Activated naive CD4-positive, alpha-beta T cell treated with anti-CD3 and anti-CD28 coated beads, Interleukin-2, amount 50 U/mL, for 72 hours (primary cell): ENCODE data around the gene IFNL2. TPM values are rescaled to one million over a fixed set of nuclear protein-coding genes. Genes with fewer than 3 reads are reported as not detected.
"Not testable (repeated sequence)": the region's sequence is repeated elsewhere in the genome, so short reads cannot be mapped to it uniquely, and the experiment has no call there.

Experiments
- ATAC-seq, 2 donors: fragments of 150-1000 bp; cut with Tn5 transposase; 2 replicates each; pipeline ENCODE4 v1.10.0; 2021; ENCODE audit warnings: mild to moderate bottlenecking in 2 of 2, moderate library complexity in 2 of 2
- DNase-seq, 2 donors: peaks; one replicate each; pipeline ENCODE4 v3.0.0; 2021 to 2022; ENCODE audit warnings: low spot score in 2 of 2
- H3K27ac Mint-ChIP-seq, 2 donors: one replicate each; pipeline ENCODE4 v1.8.0; 2022; ENCODE audit warnings: mild to moderate bottlenecking in 2 of 2, mixed read lengths in 2 of 2
- H3K36me3 Mint-ChIP-seq, 2 donors: one replicate each; pipeline ENCODE4 v1.8.0; 2022; ENCODE audit warnings: mixed read lengths in 2 of 2
- H3K9me3 Mint-ChIP-seq, 2 donors: one replicate each; pipeline ENCODE4 v1.8.0; 2022; ENCODE audit warnings: mixed read lengths in 2 of 2
- total RNA-seq, 2 donors: library from RNA; stranded (reverse); gene quantifications; one replicate each; pipeline ENCODE4 v1.2.3, GENCODE V29; 2022

IFNL2 gene
- total RNA-seq, 2 donors from 2014 or later = 0.35 TPM; not detected in 1

DNA sequence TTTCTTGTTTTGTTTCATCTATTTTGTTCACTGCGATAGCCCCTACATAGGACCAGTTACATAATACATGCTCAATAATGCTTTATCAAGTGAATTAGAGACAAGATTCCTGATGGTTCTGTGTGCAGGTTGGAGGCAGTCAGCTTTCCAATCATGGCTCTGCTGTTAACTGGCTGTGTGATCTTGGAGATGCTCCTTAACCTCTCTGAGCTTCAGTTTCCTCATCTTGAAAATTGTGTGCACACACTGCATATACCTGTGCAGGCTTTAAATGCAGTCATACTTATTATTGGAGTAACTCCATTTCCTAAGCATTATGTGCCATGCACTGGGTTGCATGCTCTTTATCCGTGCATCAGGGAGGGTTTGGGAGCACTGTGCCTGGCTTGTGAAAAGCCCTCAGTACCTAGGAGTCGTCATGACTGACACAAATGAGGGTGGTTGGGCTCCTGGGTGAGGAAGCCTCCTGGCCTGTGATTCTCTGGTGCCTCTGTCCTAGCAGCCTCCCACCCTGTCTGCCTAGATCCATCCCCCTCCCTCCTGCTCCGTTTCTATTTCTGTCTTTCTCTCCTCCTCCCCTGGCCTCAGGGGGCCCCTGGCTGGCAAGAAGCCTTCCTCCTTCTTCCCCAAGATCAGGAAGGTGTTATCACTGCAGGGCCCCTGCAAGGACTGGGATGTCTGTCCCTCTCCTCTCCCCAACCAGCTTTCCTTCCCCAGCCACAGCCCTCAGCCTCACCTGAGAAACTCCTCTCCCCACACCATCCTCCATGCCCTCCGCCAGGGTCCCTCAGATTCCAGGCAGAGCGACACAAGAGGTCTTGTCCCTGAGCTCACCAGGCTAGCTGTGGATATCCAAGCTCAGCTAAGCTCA lies 36.7 kb downstream of the IFNL2 start:
- ATAC-seq (peak in 1 of 2 donors; percentile 24), DNase-seq (no peak)
- Mint-ChIP-seq H3K36me3 (no peaks in the 10 kb centered on the region), H3K9me3 (no peaks in the 10 kb centered on the region), H3K27ac (no peak overlapping the region)

DNA sequence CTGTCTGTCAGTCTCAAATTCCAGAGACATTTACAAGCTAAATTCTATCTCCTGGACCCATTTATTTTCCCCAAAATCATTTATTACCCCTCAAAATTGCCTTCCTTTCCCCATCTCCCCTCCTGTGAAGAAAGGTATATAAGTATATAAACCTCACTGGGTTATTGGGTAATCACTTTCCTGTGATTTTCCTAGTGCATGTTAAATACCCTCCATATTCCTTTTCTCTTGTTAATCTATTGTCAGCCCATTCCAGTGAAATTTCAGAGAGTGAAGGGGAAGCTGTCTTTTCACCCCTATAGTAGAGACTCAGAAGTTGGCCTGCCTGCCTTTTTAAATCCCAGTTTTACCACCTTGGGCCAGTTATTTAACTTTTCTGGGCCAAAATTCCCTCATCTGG lies 37.9 kb downstream of the IFNL2 start:
- no peak overlapping the region for H3K27ac Mint-ChIP-seq
- DNase-seq = no peak
- H3K9me3 Mint-ChIP-seq = no peaks in the 10 kb centered on the region
- no peaks in the 10 kb centered on the region for H3K36me3 Mint-ChIP-seq
- no peak for ATAC-seq

DNA sequence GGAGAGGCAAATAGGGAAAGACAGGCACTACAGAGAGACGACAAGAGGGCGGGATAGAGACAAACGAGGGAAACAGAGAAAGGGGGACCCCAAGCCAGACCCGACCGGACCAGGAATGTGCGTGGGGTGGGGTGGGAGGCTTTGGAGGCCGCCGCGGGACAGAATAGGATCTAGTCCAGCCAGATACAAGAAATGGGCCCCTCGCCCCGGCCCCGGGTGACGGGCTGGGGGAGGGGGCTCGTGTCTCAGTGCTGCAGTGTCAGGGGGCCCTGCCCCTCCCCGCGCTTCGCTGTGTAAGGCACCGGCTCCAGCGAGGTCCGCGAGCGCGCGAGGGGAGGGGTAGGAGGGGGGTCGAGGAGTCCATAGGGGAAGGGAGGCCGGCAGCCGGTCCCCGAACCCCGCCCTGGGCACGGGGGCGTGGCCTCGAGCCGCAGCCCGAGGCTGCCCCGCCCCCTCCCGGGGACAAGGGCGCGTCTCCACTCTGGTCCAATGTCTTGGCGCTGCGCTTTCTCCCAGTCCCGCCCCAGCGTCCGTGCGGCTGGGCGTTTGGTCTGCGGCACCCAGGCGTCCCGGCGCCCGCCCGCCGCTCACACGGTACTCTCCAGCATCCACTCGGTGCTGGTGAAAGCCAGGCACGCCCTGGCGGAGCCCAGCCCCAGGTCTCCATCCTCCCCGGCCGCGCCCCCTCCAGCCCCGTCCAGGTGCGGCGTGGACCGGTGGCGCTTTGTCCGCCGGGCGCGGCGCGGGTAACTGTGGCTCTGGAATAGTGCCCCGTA lies 39.0 kb downstream of the IFNL2 start:
- Mint-ChIP-seq H3K9me3 (no peaks in the 10 kb centered on the region), H3K36me3 (peaks cover 0 to 4% of the 10 kb centered on the region in 2 donors), H3K27ac (no peak overlapping the region)
- DNase-seq (peak in 1 of 2 donors; percentile 47), ATAC-seq (no peak)

- Mint-ChIP-seq H3K9me3 (no peaks in the 10 kb centered on the region), H3K36me3 (peaks cover 4 to 5% of the 10 kb centered on the region in 2 donors), H3K27ac (no peak overlapping the region)
- ATAC-seq (no peak), DNase-seq (peak in 1 of 2 donors; percentile 52)
These were observed 39.8 kb downstream of the IFNL2 start for GRCh38 chr19:39307822-39308530.

DNA sequence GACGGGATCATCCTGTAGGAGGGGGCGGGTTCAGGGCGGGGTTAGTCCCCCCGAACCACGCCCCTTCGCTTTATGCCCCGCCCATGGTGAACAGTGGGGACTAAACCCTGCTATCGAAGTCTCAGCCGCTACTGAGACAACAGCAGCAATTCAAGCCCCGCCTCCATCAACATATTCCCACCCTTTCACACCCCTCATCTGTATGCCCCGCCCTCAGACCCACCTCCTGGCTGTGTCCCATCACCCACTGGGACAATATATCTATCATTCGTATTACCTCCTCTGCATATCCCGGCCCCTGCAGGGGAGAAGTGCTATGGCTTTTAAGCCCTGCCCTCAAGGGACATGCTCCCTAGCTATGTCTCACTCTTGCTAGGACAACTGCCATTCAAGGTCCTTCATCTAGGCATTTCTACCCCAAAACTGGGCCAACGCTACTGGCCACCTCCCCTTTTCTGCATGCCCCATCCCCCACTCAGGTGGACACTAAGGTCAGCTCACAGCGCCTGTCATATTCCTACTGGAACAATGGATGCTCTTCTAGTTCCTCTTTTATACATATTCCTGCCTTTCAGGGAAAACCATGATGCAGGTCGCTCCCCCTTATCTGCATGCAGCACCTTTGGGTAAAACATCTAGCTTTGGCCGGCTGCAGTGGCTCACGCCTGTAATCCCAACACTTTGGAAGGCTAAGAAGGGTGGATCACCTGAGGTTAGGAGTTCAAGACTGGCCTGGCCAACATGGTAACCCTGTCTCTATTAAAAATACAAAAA lies 40.5 kb downstream of the IFNL2 start:
- no peak overlapping the region for H3K27ac Mint-ChIP-seq
- DNase-seq = peak in 1 of 2 donors; percentile 49
- no peak for ATAC-seq
- no peaks in the 10 kb centered on the region for H3K9me3 Mint-ChIP-seq
- H3K36me3 Mint-ChIP-seq = peaks cover 6 to 9% of the 10 kb centered on the region in 2 donors

- H3K36me3 Mint-ChIP-seq, H3K9me3 Mint-ChIP-seq: not testable (repeated sequence)
These were observed 41.1 kb downstream of the IFNL2 start for GRCh38 chr19:39309305-39309670.

GRCh38 chr19:39310558-39311311 lies 42.5 kb downstream of the IFNL2 start:
- Mint-ChIP-seq H3K36me3 (peaks cover 7 to 10% of the 10 kb centered on the region in 2 donors), H3K27ac (no peak overlapping the region), H3K9me3 (no peaks in the 10 kb centered on the region)
- DNase-seq (no peak), ATAC-seq (no peak)

More at GRCh38 chr19:39309305-39309670, 41.1 kb downstream of the IFNL2 start:
- DNase-seq, H3K27ac Mint-ChIP-seq, ATAC-seq: not testable (repeated sequence)

GRCh38 chr19:39314016-39314728 lies 46.0 kb downstream of the IFNL2 start:
- Mint-ChIP-seq H3K9me3 (no peaks in the 10 kb centered on the region), H3K27ac (no peak overlapping the region), H3K36me3 (peaks cover 10% of the 10 kb centered on the region in 2 donors)
- DNase-seq (no peak), ATAC-seq (no peak)

DNA sequence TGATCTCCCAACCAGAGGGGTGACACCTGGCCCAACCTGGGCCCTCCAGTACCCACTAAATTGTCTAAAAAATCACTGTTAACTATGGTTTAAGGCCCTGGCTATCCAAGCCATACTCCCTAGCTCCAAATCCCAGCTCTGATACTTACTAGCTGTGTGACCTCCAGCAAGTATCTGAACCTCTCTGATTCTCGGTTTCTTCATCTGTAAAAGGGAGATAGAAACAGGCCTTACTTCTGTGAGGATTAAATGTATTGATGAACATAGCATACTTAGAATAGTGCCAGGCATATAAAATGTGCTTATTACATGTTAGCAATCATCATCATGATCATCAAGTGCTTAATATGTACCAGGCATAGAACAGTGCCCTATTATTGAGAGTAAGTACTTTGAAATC lies 47.7 kb downstream of the IFNL2 start:
- H3K27ac Mint-ChIP-seq = peak overlapping the region; percentile 44 to 78
- no peaks in the 10 kb centered on the region for H3K9me3 Mint-ChIP-seq
- DNase-seq = no peak
- peaks cover 10% of the 10 kb centered on the region in 2 donors for H3K36me3 Mint-ChIP-seq
- ATAC-seq = no peak

GRCh38 chr19:39316627-39317321 lies 48.6 kb downstream of the IFNL2 start:
- H3K27ac Mint-ChIP-seq = peak overlapping the region in 1 of 2 donors; percentile 44
- no peaks in the 10 kb centered on the region for H3K9me3 Mint-ChIP-seq
- H3K36me3 Mint-ChIP-seq = peaks cover 9 to 10% of the 10 kb centered on the region in 2 donors
- DNase-seq (no peak), ATAC-seq (no peak)

DNA sequence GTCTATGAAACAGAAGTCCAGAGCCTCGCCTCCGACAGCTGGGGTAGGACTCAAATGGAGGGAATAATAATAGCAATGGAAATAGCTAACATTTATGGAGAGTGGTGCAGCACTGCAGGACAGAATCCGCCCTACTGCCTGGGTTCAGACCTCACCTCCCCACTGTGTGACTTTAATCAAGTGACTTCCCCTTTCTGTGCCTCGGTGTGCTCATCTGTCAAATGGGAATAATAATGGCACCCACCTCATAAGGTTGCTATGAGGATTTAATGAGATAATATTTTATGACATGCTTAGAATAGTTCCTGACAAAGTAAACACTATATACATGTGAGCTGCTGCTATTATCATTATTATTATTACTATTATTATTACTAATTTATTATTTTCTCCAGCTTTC lies 49.3 kb downstream of the IFNL2 start:
- no peak for ATAC-seq
- Mint-ChIP-seq H3K27ac (peak overlapping the region in 1 of 2 donors; percentile 44), H3K9me3 (no peaks in the 10 kb centered on the region), H3K36me3 (peaks cover 5 to 10% of the 10 kb centered on the region in 2 donors)
- no peak for DNase-seq

- peaks cover 5 to 9% of the 10 kb centered on the region in 2 donors for H3K36me3 Mint-ChIP-seq
- ATAC-seq = no peak
- H3K27ac Mint-ChIP-seq = no peak overlapping the region
- DNase-seq = no peak
- no peaks in the 10 kb centered on the region for H3K9me3 Mint-ChIP-seq
These were observed 49.9 kb downstream of the IFNL2 start for GRCh38 chr19:39318071-39318470.

- H3K36me3 Mint-ChIP-seq = peaks cover under 1 to 9% of the 10 kb centered on the region in 2 donors
- ATAC-seq = no peak
- no peak overlapping the region for H3K27ac Mint-ChIP-seq
- no peak for DNase-seq
- H3K9me3 Mint-ChIP-seq = no peaks in the 10 kb centered on the region
These were observed 50.5 kb downstream of the IFNL2 start for GRCh38 chr19:39318690-39319089.

- Mint-ChIP-seq H3K27ac (no peak overlapping the region), H3K9me3 (no peaks in the 10 kb centered on the region), H3K36me3 (peaks cover 0 to 9% of the 10 kb centered on the region in 2 donors)
- ATAC-seq = no peak
- no peak for DNase-seq
These were observed 51.1 kb downstream of the IFNL2 start for GRCh38 chr19:39319098-39319891.
